HCT116 (cell line): ENCODE results near the gene MTHFD1L. TPM values are rescaled to one million over a fixed set of nuclear protein-coding genes. Genes with fewer than 3 reads are reported as not detected.
A peak's percentile ranks its signal among the peaks of the same experiment; 100 is the strongest.

Source experiments
- ATAC-seq: fragments of 200-7000 bp; cut with Tn5 transposase; 2 replicates; pipeline ENCODE4 v1.9.1; 2020; ENCODE audit warnings: mild to moderate bottlenecking, moderate library complexity
- BruUV-seq: library from RNA; stranded (reverse); fragments of 400-500 nt; replicated peaks from 2 replicates; lab custom pipeline; 2021; lab: Mats Ljungman, UMichigan
- CTCF ChIA-PET: fragments of 300-600 bp; sonication (Branson Sonifier 250); formaldehyde crosslinking; loops from one replicate; lab custom pipeline; 2021; ENCODE audit warnings: antibody characterized with exemption; lab: Charles Lee
- POLR2A ChIA-PET: fragments of 300-600, 350-600 bp; sonication (Branson Sonifier 250); formaldehyde crosslinking; loops from one replicate; lab custom pipeline; 2021; ENCODE audit warnings: antibody characterized with exemption; lab: Charles Lee
- RAD21 ChIA-PET, 2 experiments: fragments of 300-600 bp; sonication (Branson Sonifier 250); formaldehyde crosslinking; loops; one replicate each; lab custom pipeline; 2023; ENCODE audit warnings: low total read pairs in 2 of 2; ENCODE audit not compliant: uncharacterized antibody in 2 of 2, unreplicated experiment in 2 of 2, low non-redundant PET in 1 of 2; lab: Charles Lee
- DNase-seq: peaks from one replicate; pipeline ENCODE4 v3.0.0-alpha.2; 2010; ENCODE audit warnings: low read depth, low spot score
- H2AFZ ChIP-seq: fragments of 200-600 bp; shearing (Covaris generic), sonication (generic); 2 replicates; pipeline ENCODE4 v1.6.1; 2017; ENCODE audit warnings: low read depth, mixed run types, mixed read lengths, antibody characterized with exemption, low read length; ENCODE audit not compliant: poor library complexity, severe bottlenecking
- H3K27ac ChIP-seq: 2 replicates; pipeline ENCODE4 v1.5.1; 2012; ENCODE audit warnings: low read depth, low read length
- H3K27me3 ChIP-seq: fragments of 200-600 bp; sonication (generic); 2 replicates; pipeline ENCODE4 v1.6.1; 2016; ENCODE audit warnings: mixed run types, low read length, mixed read lengths; ENCODE audit not compliant: insufficient read depth
- H3K36me3 ChIP-seq, 2 experiments: fragments of 200-500 bp in 1 of 2; fragments of 200-600 bp in 1 of 2; sonication (Bioruptor generic) in 1 of 2; sonication (generic) in 1 of 2; 2 replicates each; pipeline versions ENCODE4 v1.5.1 to v1.6.1; 2014 to 2016; ENCODE audit warnings: low read length in 2 of 2, inconsistent platforms in 1 of 2, mixed read lengths in 1 of 2, mixed run types in 1 of 2; ENCODE audit not compliant: insufficient read depth in 2 of 2, control insufficient read depth in 1 of 2
- H3K4me1 ChIP-seq, 2 experiments: fragments of 200-600 bp in 1 of 2; sonication (generic) in 1 of 2; 2 replicates each; pipeline versions ENCODE4 v1.5.1 to v1.6.1; 2012 to 2017; ENCODE audit warnings: low read length in 2 of 2, inconsistent platforms in 1 of 2, mild to moderate bottlenecking in 1 of 2, mixed read lengths in 1 of 2, mixed run types in 1 of 2, moderate library complexity in 1 of 2; ENCODE audit not compliant: insufficient read depth in 2 of 2, control insufficient read depth in 1 of 2
- H3K4me2 ChIP-seq: fragments of 200-600 bp; sonication (generic); 2 replicates; pipeline ENCODE4 v1.6.1; 2017; ENCODE audit warnings: mixed run types, low read length, mixed read lengths
- H3K4me3 ChIP-seq, 2 experiments: fragments of 200-600 bp in 1 of 2; sonication (generic) in 1 of 2; replicated peaks in 1 of 2; 2 replicates each; pipeline ENCODE4 v1.5.1; 2011 to 2016; ENCODE audit warnings: low read length in 2 of 2, control low read depth in 1 of 2, low read depth in 1 of 2, mild to moderate bottlenecking in 1 of 2, mixed read lengths in 1 of 2, mixed run types in 1 of 2
- H3K79me2 ChIP-seq: fragments of 200-600 bp; sonication (generic); 2 replicates; pipeline ENCODE4 v1.6.1; 2017; ENCODE audit warnings: mild to moderate bottlenecking, mixed run types, low read length, moderate library complexity, mixed read lengths; ENCODE audit not compliant: insufficient read depth
- H3K9ac ChIP-seq: fragments of 200-600 bp; sonication (generic); 2 replicates; pipeline ENCODE4 v1.6.1; 2016; ENCODE audit warnings: low read length, mixed read lengths
- H3K9me2 ChIP-seq: fragments of 200-600 bp; sonication (generic), shearing (Covaris generic); 2 replicates; pipeline ENCODE4 v1.6.1; 2017; ENCODE audit warnings: mixed run types, mild to moderate bottlenecking, moderate library complexity; ENCODE audit not compliant: insufficient read depth
- H3K9me3 ChIP-seq, 2 experiments: fragments of 200-500 bp in 1 of 2; fragments of 200-600 bp in 1 of 2; sonication (Bioruptor generic) in 1 of 2; sonication (generic) in 1 of 2; 2 replicates each; pipeline ENCODE4 v1.6.1; 2014 to 2017; ENCODE audit warnings: low read length in 2 of 2, mixed read lengths in 2 of 2, inconsistent platforms in 1 of 2, low read depth in 1 of 2, mild to moderate bottlenecking in 1 of 2, mixed run types in 1 of 2, moderate library complexity in 1 of 2; ENCODE audit not compliant: control insufficient read depth in 1 of 2, insufficient read depth in 1 of 2
- H4K20me1 ChIP-seq: fragments of 200-600 bp; sonication (generic), shearing (Covaris generic); 2 replicates; pipeline ENCODE4 v1.6.1; 2017; ENCODE audit warnings: mixed run types, mild to moderate bottlenecking, moderate library complexity; ENCODE audit not compliant: insufficient read depth
- EGR1 ChIP-seq: IDR thresholded peaks from 2 replicates; pipeline ENCODE4 v1.6.1; 2012; ENCODE audit warnings: low read depth
- EZH2phosphoT487 ChIP-seq: fragments of 200-600 bp; IDR thresholded peaks from 2 replicates; pipeline ENCODE4 v1.6.1; 2018; ENCODE audit warnings: antibody characterized with exemption, borderline replicate concordance
- JUND ChIP-seq: IDR thresholded peaks from 2 replicates; pipeline ENCODE4 v1.6.1; 2012
- TCF7L2 ChIP-seq: IDR thresholded peaks from 2 replicates; pipeline ENCODE4 v1.7.0; 2011; ENCODE audit warnings: borderline replicate concordance, inconsistent platforms; ENCODE audit not compliant: insufficient read depth, insufficient read length; ENCODE audit errors: extremely low read depth
- ZFX ChIP-seq: fragments of 450-650 bp; IDR thresholded peaks from 2 replicates; pipeline ENCODE4 v1.6.1; 2017
- intact Hi-C: fragments of 100-400 bp; cut with micrococcal nuclease; formaldehyde crosslinking; loops from 2 replicates; pipeline ENCODE4 v1.10.0; 2022
- total RNA-seq: library from RNA; stranded (reverse); gene quantifications from one replicate; pipeline ENCODE4 v1.2.1, GENCODE V29; 2021; ENCODE audit not compliant: unreplicated experiment
- TF ChIP-seq, protein P1 (sequence below): IDR thresholded peaks from 2 replicates; pipeline ENCODE4 v1.6.1; 2011; ENCODE audit warnings: mild to moderate bottlenecking, low read length, moderate library complexity; ENCODE audit not compliant: insufficient replicate concordance; ENCODE audit errors: extremely low read depth

Gene MTHFD1L
- total RNA-seq, 1 experiment from 2014 or later: 127 TPM

DNA sequence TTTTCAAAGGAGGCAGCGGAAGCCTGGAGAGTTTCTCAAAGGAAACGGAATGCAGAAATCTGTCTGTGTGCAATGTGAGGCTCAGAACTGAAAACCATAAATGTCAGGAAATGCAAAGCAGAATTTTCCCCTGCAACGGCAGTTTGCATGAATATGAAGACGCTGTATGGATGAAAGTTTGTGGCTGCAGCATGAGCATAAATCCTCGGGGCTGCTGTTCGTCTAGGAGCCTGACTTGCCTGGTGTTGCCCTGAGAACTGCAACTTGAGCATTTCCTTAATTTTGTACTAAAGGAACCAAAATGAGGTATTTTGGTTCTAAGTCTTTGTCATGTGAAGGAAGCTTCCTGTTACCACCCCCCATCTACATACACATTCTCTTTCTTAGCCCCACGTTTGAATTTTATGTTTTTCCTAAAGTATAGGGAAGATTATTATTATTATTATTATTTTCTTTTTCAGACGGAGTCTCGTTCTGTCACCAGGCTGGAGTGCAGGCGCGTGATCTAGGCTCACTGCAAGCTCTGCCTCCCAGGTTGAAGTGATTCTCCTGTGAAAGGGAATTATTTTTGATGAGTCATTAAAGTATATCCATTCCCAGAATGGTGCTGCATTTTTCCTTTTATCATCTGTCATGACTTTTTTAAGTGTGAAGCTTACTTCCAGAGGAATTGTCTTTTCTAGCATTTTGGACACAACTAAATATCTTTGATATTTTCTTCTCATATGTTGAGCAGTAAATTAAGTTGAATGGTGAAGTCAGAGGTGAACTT is 33.1 kb downstream of the MTHFD1L start:
- Histone ChIP-seq H3K27me3 (no peaks in the 10 kb centered on the region), H3K27ac (no peak overlapping the region), H4K20me1 (no peaks in the 10 kb centered on the region), H2AFZ (no peak overlapping the region), H3K36me3 (peaks cover 0 to 26% of the 10 kb centered on the region in 2 experiments; a peak in 2 of 4 replicates), H3K4me1 (peaks cover 14 to 45% of the 10 kb centered on the region in 2 experiments; a peak in 3 of 4 replicates), H3K4me2 (peak overlapping the region; percentile 15; the same call in 1 of the 2 replicates), H3K79me2 (peaks cover 34% of the 10 kb centered on the region), H3K9ac (no peak overlapping the region), H3K4me3 (no peak overlapping the region), H3K9me3 (no peaks in the 10 kb centered on the region), H3K9me2 (no peaks in the 10 kb centered on the region)
- TF ChIP-seq JUND: no peak
- TF ChIP-seq, protein P1, sequence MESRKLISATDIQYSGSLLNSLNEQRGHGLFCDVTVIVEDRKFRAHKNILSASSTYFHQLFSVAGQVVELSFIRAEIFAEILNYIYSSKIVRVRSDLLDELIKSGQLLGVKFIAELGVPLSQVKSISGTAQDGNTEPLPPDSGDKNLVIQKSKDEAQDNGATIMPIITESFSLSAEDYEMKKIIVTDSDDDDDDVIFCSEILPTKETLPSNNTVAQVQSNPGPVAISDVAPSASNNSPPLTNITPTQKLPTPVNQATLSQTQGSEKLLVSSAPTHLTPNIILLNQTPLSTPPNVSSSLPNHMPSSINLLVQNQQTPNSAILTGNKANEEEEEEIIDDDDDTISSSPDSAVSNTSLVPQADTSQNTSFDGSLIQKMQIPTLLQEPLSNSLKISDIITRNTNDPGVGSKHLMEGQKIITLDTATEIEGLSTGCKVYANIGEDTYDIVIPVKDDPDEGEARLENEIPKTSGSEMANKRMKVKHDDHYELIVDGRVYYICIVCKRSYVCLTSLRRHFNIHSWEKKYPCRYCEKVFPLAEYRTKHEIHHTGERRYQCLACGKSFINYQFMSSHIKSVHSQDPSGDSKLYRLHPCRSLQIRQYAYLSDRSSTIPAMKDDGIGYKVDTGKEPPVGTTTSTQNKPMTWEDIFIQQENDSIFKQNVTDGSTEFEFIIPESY: no peak
- no peak for TF ChIP-seq EZH2phosphoT487
- TF ChIP-seq EGR1: no peak
- TF ChIP-seq ZFX: no peak
- no peak for TF ChIP-seq TCF7L2
- no peak for DNase-seq
- ChIA-PET CTCF (no interaction called here), POLR2A (no interaction called here), RAD21 (no interaction called here)
- no peak for ATAC-seq
- no TSS peak for BruUV-seq
- intact Hi-C loops: loop anchor here (10.0 kb wide), 1 partner anchor 166 kb away; no protein-coding TSS in a partner anchor
